ENCODE data around the gene SNAI3. TPM values are rescaled to one million over a fixed set of nuclear protein-coding genes. Genes with fewer than 3 reads are reported as not detected.
A peak's percentile ranks its signal among the peaks of the same experiment; 100 is the strongest.

The SNAI3 gene
- total and polyA plus RNA-seq, 9 of the 15 experiments (the other 6 are each of a cell fraction or from before 2014, with no cell fraction given) = 0.04 to 4.1 (median 0.80) TPM; not detected in 1

DNA sequence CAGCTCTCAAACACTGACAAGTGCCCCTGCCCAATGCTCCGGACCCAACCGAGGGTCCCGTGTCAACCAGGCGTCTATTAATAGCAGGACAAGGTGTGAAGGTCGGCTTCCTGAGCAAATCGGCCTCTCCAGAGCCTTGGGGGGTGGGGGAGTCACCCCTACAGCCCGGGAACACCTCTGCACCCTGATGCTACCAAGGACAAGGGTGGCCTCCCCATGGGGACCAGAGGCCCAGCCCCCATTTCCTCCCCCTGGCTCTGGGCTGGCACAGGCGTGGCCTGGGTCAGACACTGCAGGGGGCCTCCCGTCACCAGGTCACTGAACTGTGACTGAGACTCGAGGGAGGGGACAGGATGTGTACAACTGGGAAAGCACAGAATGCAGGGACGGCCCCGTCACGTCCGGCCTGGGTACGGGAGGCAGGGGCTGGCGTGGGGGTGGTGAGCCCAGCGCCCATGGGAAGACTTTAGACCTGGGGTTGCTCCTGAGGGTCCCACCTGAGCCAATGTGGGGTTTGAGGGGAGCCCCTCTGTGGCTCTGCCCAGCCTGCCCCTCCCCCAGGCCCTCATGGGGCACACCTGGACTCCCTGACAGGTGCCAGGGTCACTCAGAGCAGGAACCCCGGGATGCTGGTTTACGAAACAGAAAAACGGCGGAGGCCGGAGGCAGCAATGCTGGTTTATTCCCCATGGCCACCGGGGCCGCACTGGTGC is 34.9 kb downstream of the SNAI3 start (continued):
- TF ChIP-seq FOXK2 (conservative IDR thresholded peaks at IDR 0.05 in 1 of 2, IDR thresholded peaks at IDR 0.05 in 1 of 2; ENCODE audit: low read depth in 2 of 2) (peak; percentile 85 to 88), ZNF124 (CRISPR knock-in tag; IDR thresholded peaks at IDR 0.05) (no peak), ZFPM2 (CRISPR knock-in tag; IDR thresholded peaks at IDR 0.05) (no peak), ZNF668 (CRISPR knock-in tag; IDR thresholded peaks at IDR 0.05) (no peak), ELF1 (tag; IDR thresholded peaks at IDR 0.05) (no peak), TRIM25 (IDR thresholded peaks at IDR 0.05; ENCODE audit: borderline replicate concordance) (no peak), ZNF76 (CRISPR knock-in tag; IDR thresholded peaks at IDR 0.05; ENCODE audit: borderline replicate concordance) (peak; percentile 64; the same call in 1 of the 2 replicates), ZZZ3 (IDR thresholded peaks at IDR 0.05) (no peak), HDAC8 (tag; IDR thresholded peaks at IDR 0.05) (no peak), TCF3 (CRISPR knock-in tag; IDR thresholded peaks at IDR 0.05) (no peak), CAMTA2 (CRISPR knock-in tag; conservative IDR thresholded peaks at IDR 0.05) (no peak), HLTF (IDR thresholded peaks at IDR 0.05) (no peak), ZFP1 (CRISPR knock-in tag; IDR thresholded peaks at IDR 0.05) (peak; percentile 20; the same call in 1 of the 2 replicates), ID3 (CRISPR knock-in tag; IDR thresholded peaks at IDR 0.05) (no peak), ID3 (tag; IDR thresholded peaks at IDR 0.05) (no peak), ZC3H4 (CRISPR knock-in tag; IDR thresholded peaks at IDR 0.05; ENCODE audit: borderline replicate concordance) (no peak), MAZ (CRISPR knock-in tag; conservative IDR thresholded peaks at IDR 0.05 in 1 of 2, IDR thresholded peaks at IDR 0.05 in 1 of 2) (peak; percentile 65 to 76), SP1 (CRISPR knock-in tag; IDR thresholded peaks at IDR 0.05) (no peak)
- TF ChIP-seq, protein P1, sequence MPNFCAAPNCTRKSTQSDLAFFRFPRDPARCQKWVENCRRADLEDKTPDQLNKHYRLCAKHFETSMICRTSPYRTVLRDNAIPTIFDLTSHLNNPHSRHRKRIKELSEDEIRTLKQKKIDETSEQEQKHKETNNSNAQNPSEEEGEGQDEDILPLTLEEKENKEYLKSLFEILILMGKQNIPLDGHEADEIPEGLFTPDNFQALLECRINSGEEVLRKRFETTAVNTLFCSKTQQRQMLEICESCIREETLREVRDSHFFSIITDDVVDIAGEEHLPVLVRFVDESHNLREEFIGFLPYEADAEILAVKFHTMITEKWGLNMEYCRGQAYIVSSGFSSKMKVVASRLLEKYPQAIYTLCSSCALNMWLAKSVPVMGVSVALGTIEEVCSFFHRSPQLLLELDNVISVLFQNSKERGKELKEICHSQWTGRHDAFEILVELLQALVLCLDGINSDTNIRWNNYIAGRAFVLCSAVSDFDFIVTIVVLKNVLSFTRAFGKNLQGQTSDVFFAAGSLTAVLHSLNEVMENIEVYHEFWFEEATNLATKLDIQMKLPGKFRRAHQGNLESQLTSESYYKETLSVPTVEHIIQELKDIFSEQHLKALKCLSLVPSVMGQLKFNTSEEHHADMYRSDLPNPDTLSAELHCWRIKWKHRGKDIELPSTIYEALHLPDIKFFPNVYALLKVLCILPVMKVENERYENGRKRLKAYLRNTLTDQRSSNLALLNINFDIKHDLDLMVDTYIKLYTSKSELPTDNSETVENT (CRISPR knock-in tag; IDR thresholded peaks at IDR 0.05) = no peak
- TF ChIP-seq, protein P2, sequence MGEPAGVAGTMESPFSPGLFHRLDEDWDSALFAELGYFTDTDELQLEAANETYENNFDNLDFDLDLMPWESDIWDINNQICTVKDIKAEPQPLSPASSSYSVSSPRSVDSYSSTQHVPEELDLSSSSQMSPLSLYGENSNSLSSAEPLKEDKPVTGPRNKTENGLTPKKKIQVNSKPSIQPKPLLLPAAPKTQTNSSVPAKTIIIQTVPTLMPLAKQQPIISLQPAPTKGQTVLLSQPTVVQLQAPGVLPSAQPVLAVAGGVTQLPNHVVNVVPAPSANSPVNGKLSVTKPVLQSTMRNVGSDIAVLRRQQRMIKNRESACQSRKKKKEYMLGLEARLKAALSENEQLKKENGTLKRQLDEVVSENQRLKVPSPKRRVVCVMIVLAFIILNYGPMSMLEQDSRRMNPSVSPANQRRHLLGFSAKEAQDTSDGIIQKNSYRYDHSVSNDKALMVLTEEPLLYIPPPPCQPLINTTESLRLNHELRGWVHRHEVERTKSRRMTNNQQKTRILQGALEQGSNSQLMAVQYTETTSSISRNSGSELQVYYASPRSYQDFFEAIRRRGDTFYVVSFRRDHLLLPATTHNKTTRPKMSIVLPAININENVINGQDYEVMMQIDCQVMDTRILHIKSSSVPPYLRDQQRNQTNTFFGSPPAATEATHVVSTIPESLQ (CRISPR knock-in tag; IDR thresholded peaks at IDR 0.05) = no peak
- TF ChIP-seq, protein P3, sequence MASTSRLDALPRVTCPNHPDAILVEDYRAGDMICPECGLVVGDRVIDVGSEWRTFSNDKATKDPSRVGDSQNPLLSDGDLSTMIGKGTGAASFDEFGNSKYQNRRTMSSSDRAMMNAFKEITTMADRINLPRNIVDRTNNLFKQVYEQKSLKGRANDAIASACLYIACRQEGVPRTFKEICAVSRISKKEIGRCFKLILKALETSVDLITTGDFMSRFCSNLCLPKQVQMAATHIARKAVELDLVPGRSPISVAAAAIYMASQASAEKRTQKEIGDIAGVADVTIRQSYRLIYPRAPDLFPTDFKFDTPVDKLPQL (IDR thresholded peaks at IDR 0.05; ENCODE audit: extremely low read depth, insufficient read length) = no peak

Data from K562 (cell line).